HepG2 (cell line): ENCODE results near the gene CTLA4. TPM values are rescaled to one million over a fixed set of nuclear protein-coding genes. Genes with fewer than 3 reads are reported as not detected.
A peak's percentile ranks its signal among the peaks of the same experiment; 100 is the strongest.

Source experiments
- ATF3 ChIP-seq: sonication (generic); formaldehyde crosslinking; IDR thresholded peaks from 2 replicates; pipeline ENCODE4 v1.4.0; 2020; ENCODE audit warnings: missing genetic modification reagents
- ESRRA ChIP-seq: sonication (generic); formaldehyde crosslinking; IDR thresholded peaks from 2 replicates; pipeline ENCODE4 v1.5.1; 2020; ENCODE audit warnings: mild to moderate bottlenecking, low read depth, missing genetic modification reagents
- HDAC2 ChIP-seq: sonication (generic); formaldehyde crosslinking; IDR thresholded peaks from 2 replicates; pipeline ENCODE4 v1.4.0; 2020; ENCODE audit warnings: missing genetic modification reagents
- HMGXB4 ChIP-seq, 2 experiments: sonication (generic) in 1 of 2; formaldehyde crosslinking in 1 of 2; IDR thresholded peaks; 2 replicates each; pipeline versions ENCODE4 v1.4.0 to v1.6.1; 2018 to 2020; ENCODE audit warnings: missing genetic modification reagents in 2 of 2, borderline replicate concordance in 1 of 2, low read depth in 1 of 2, mild to moderate bottlenecking in 1 of 2, missing biosample characterization in 1 of 2
- MIER2 ChIP-seq: IDR thresholded peaks from 2 replicates; pipeline ENCODE4 v1.6.1; 2016; ENCODE audit warnings: missing biosample characterization, missing genetic modification reagents
- NCOR1 ChIP-seq: fragments of 200-600 bp; sonication (generic); IDR thresholded peaks from 2 replicates; pipeline ENCODE4 v1.7.0; 2017; ENCODE audit warnings: antibody characterized with exemption, low read length, borderline replicate concordance
- NR2C2 ChIP-seq: sonication (generic); formaldehyde crosslinking; IDR thresholded peaks from 2 replicates; pipeline ENCODE4 v1.4.0; 2020; ENCODE audit warnings: missing genetic modification reagents, mild to moderate bottlenecking, moderate library complexity, borderline replicate concordance
- NR2F6 ChIP-seq, 2 experiments: IDR thresholded peaks; 2 replicates each; pipeline ENCODE4 v1.6.1; 2016; ENCODE audit warnings: antibody characterized with exemption in 1 of 2, mild to moderate bottlenecking in 1 of 2
- SMYD3 ChIP-seq: sonication (generic); formaldehyde crosslinking; IDR thresholded peaks from 2 replicates; pipeline ENCODE4 v1.8.1; 2023; ENCODE audit warnings: mild to moderate bottlenecking, missing genetic modification reagents
- SOX13 ChIP-seq, 3 experiments: fragments of 450-650 bp in 1 of 3; sonication (generic) in 1 of 3; formaldehyde crosslinking in 1 of 3; IDR thresholded peaks in 2 of 3; conservative IDR thresholded peaks in 1 of 3; 2 replicates each; pipeline versions ENCODE4 v1.5.0 to v1.6.1; 2016 to 2020; ENCODE audit warnings: antibody characterized with exemption in 1 of 3, mild to moderate bottlenecking in 1 of 3, missing compliant biosample characterization in 1 of 3, missing genetic modification reagents in 1 of 3, moderate library complexity in 1 of 3
- SP4 ChIP-seq: sonication (generic); formaldehyde crosslinking; IDR thresholded peaks from 2 replicates; pipeline ENCODE4 v1.8.1; 2023; ENCODE audit warnings: mild to moderate bottlenecking, missing genetic modification reagents
- ZNF274 ChIP-seq: sonication (generic); formaldehyde crosslinking; IDR thresholded peaks from 2 replicates; pipeline ENCODE4 v1.5.1; 2020; ENCODE audit warnings: mild to moderate bottlenecking, missing genetic modification reagents
- ZNF292 ChIP-seq: sonication (generic); formaldehyde crosslinking; IDR thresholded peaks from 2 replicates; pipeline ENCODE4 v1.8.1; 2022; ENCODE audit warnings: mild to moderate bottlenecking, low read depth, missing genetic modification reagents, borderline replicate concordance
- ZNF569 ChIP-seq: sonication (generic); formaldehyde crosslinking; IDR thresholded peaks from 2 replicates; pipeline ENCODE4 v1.5.0; 2020; ENCODE audit warnings: mild to moderate bottlenecking, missing genetic modification reagents, moderate library complexity, borderline replicate concordance
- ZNF589 ChIP-seq: sonication (generic); formaldehyde crosslinking; conservative IDR thresholded peaks from 2 replicates; pipeline ENCODE4 v1.8.0; 2022; ENCODE audit warnings: mild to moderate bottlenecking, moderate library complexity, missing genetic modification reagents
- ZNF766 ChIP-seq: sonication (generic); formaldehyde crosslinking; IDR thresholded peaks from 2 replicates; pipeline ENCODE4 v1.5.0; 2020; ENCODE audit warnings: missing genetic modification reagents, borderline replicate concordance
- ZNF775 ChIP-seq: sonication (generic); formaldehyde crosslinking; IDR thresholded peaks from 2 replicates; pipeline ENCODE4 v1.4.0; 2020; ENCODE audit warnings: missing genetic modification reagents, mild to moderate bottlenecking, moderate library complexity, borderline replicate concordance
- polyA plus RNA-seq, 8 experiments: library from polyadenylated mRNA; depleted of rRNA in 3 of 8; stranded (reverse) in 7 of 8; unstranded in 1 of 8; fragments of >200 nt; fragmentation: Illumina TruSeq in 4 of 8; extraction: Trizol in 4 of 8; gene quantifications; 2 replicates each; pipeline versions ENCODE4 v1.2.1 to v1.2.3, GENCODE V29; 2011 to 2016; ENCODE audit warnings: low read depth in 4 of 8, missing spikeins in 1 of 8, mixed read lengths in 1 of 8; ENCODE audit not compliant: insufficient read depth in 1 of 8
- total RNA-seq, 5 experiments: library from RNA; depleted of rRNA; stranded (reverse); fragments of >200 nt; fragmentation: Illumina TruSeq; extraction: Trizol; gene quantifications; 2 replicates each; pipeline ENCODE4 v1.2.3, GENCODE V29; 2016; ENCODE audit warnings: low read depth in 1 of 5
- TF ChIP-seq, protein P1 (sequence below): sonication (generic); formaldehyde crosslinking; IDR thresholded peaks from 2 replicates; pipeline ENCODE4 v1.4.0; 2020; ENCODE audit warnings: missing genetic modification reagents
- TF ChIP-seq, protein P2 (sequence below): sonication (generic); formaldehyde crosslinking; IDR thresholded peaks from 2 replicates; pipeline ENCODE4 v1.4.0; 2020; ENCODE audit warnings: missing genetic modification reagents
- TF ChIP-seq, protein P3 (sequence below): sonication (generic); formaldehyde crosslinking; conservative IDR thresholded peaks from 2 replicates; pipeline ENCODE4 v1.4.0; 2020; ENCODE audit warnings: missing genetic modification reagents

Gene CTLA4
- total and polyA plus RNA-seq, 2 of the 13 experiments (the other 11 are each of a cell fraction or from before 2014, with no cell fraction given), result 0.16 TPM; not detected in 1

DNA sequence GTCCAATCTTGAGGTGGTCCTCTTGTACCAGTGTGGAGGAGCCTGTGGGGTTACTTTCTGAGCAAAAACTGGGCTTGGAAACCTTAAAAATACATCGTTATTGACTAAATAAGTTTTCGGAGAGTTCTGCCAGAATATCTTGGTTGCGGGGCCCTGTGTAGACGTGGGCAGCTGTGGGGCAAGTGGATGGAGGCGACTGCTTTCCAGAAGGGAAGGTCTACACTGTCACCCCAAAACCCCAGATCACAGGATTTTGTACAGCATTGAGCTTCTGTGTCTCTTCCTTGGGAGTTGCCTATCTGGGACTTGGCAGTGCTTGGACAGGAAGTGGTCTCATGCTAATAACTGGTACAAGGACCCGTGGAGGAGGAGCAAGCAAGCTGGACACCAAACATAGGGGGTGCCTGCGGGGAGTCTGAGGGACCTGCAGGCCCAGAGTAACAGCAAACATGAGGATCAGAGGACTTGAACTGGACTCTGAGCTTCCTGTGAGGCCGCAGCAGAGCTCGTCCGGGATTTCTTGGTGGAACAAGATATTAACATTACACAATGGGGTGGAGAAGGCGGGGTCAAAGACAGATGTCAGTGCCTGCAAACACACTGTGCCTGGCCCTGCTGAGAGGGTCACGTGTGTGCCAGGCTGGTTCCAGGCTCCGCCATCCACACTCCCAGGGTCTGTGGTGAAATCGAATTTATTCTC is 48.0 kb upstream of the CTLA4 start (continued):
- TF ChIP-seq ZNF292 (CRISPR knock-in tag) (peak; percentile 96), ATF3 (CRISPR knock-in tag) (0 out of 2 replicates have a peak, but pooled peaks have one; percentile 17), MIER2 (CRISPR knock-in tag) (peak; percentile 82), ZNF569 (CRISPR knock-in tag) (no peak), SOX13 (IDR thresholded peaks at IDR 0.05) (peak; percentile 66), SOX13 (CRISPR knock-in tag; conservative IDR thresholded peaks at IDR 0.05 in 1 of 2, IDR thresholded peaks at IDR 0.05 in 1 of 2) (peak in 1 of 2 experiments; percentile 90; a peak in 2 of 4 replicates), SP4 (peak; percentile 73), HMGXB4 (CRISPR knock-in tag; IDR thresholded peaks at IDR 0.05; ENCODE audit: borderline replicate concordance in 1 of 2, low read depth in 1 of 2) (peak in 1 of 2 experiments; percentile 60; a peak in 2 of 4 replicates), NR2F6 (IDR thresholded peaks at IDR 0.05) (peak; percentile 76), NR2F6 (CRISPR knock-in tag; IDR thresholded peaks at IDR 0.05) (peak; percentile 89), HDAC2 (CRISPR knock-in tag) (peak; percentile 98), ZNF766 (CRISPR knock-in tag) (no peak), ESRRA (CRISPR knock-in tag) (no peak), SMYD3 (no peak), ZNF775 (CRISPR knock-in tag) (no peak), NR2C2 (CRISPR knock-in tag) (peak; percentile 62), ZNF589 (CRISPR knock-in tag) (no peak; the same call in 1 of the 2 replicates), ZNF274 (CRISPR knock-in tag) (no peak), NCOR1 (peak; percentile 95)
- TF ChIP-seq, protein P1, sequence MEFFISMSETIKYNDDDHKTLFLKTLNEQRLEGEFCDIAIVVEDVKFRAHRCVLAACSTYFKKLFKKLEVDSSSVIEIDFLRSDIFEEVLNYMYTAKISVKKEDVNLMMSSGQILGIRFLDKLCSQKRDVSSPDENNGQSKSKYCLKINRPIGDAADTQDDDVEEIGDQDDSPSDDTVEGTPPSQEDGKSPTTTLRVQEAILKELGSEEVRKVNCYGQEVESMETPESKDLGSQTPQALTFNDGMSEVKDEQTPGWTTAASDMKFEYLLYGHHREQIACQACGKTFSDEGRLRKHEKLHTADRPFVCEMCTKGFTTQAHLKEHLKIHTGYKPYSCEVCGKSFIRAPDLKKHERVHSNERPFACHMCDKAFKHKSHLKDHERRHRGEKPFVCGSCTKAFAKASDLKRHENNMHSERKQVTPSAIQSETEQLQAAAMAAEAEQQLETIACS (CRISPR knock-in tag), result no peak
- TF ChIP-seq, protein P2, sequence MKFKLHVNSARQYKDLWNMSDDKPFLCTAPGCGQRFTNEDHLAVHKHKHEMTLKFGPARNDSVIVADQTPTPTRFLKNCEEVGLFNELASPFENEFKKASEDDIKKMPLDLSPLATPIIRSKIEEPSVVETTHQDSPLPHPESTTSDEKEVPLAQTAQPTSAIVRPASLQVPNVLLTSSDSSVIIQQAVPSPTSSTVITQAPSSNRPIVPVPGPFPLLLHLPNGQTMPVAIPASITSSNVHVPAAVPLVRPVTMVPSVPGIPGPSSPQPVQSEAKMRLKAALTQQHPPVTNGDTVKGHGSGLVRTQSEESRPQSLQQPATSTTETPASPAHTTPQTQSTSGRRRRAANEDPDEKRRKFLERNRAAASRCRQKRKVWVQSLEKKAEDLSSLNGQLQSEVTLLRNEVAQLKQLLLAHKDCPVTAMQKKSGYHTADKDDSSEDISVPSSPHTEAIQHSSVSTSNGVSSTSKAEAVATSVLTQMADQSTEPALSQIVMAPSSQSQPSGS (CRISPR knock-in tag), result peak; percentile 92
- TF ChIP-seq, protein P3, sequence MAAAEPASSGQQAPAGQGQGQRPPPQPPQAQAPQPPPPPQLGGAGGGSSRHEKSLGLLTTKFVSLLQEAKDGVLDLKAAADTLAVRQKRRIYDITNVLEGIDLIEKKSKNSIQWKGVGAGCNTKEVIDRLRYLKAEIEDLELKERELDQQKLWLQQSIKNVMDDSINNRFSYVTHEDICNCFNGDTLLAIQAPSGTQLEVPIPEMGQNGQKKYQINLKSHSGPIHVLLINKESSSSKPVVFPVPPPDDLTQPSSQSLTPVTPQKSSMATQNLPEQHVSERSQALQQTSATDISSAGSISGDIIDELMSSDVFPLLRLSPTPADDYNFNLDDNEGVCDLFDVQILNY (CRISPR knock-in tag), result no peak
